ENCODE measurements around the gene NFATC1. TPM values are rescaled to one million over a fixed set of nuclear protein-coding genes. Genes with fewer than 3 reads are reported as not detected.
"Not testable (repeated sequence)": the region's sequence is repeated elsewhere in the genome, so short reads cannot be mapped to it uniquely, and the experiment has no call there.

The NFATC1 gene
- total RNA-seq, 5 donors from 2014 or later (not counting 1 experiment from before 2014, with no cell fraction given) = 58.1 to 108 (median 66.0) TPM

DNA sequence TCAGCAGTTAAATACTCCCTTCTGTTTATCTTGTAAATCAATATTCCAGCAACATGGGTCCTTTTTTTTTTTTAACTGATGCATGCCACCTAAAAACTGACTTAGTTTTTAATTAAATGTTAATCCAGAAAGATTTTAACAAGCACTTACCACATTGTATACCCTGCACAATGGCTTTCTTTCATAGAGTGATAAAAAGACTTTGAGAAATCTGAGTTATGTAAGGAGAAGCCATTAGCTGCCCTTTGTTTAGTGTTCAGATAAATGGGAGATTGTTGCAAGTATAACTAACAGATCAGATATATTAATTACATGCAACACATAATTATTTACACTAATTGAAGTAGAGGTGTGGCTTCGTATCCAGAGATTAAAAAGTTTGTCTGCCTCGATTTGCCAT, 22.7 kb upstream of the NFATC1 start:
- H3K27ac Mint-ChIP-seq = no peak overlapping the region
- POLR2A ChIA-PET = no interaction called here
- no peaks in the 10 kb centered on the region for H3K9me3 ChIP-seq
- peaks cover 27 to 31% (median 30%) of the 10 kb centered on the region in 3 donors for H3K4me1 Mint-ChIP-seq
- CTCF ChIA-PET = interaction anchor here in 1 of 2 donors (0.7 kb wide), 1 partner anchor 265 kb away, joined by 4 read pairs; no protein-coding TSS in a partner anchor
- H3K4me1 ChIP-seq (ENCODE audit: control insufficient read depth in 1 of 2, extremely low read depth in 1 of 2, insufficient read depth in 2 of 2, low read length in 2 of 2) = peaks cover 5 to 22% of the 10 kb centered on the region in 2 experiments
- DNase-seq = no peak
- no peaks in the 10 kb centered on the region for H3K27me3 Mint-ChIP-seq
- no peak overlapping the region for H3K27ac ChIP-seq (ENCODE audit: low read length)
- peaks cover 5 to 27% of the 10 kb centered on the region in 2 donors for H3K36me3 ChIP-seq (ENCODE audit: control insufficient read depth in 2 of 2, extremely low read depth in 1 of 2, insufficient read depth in 1 of 2, low read length in 1 of 2)
- H3K9me3 Mint-ChIP-seq = no peaks in the 10 kb centered on the region
- H3K4me3 Mint-ChIP-seq = no peak overlapping the region
- H3K27me3 ChIP-seq (replicated peaks in 1 of 2; ENCODE audit: control insufficient read depth in 2 of 2, extremely low read depth in 1 of 2, insufficient read depth in 2 of 2, low read length in 1 of 2) = no peaks in the 10 kb centered on the region
- H3K36me3 Mint-ChIP-seq = peaks cover 20% of the 10 kb centered on the region
- no CpG with 5 or more reads among the region's 2 CpGs for WGBS (ENCODE audit: insufficient coverage)
- no peak overlapping the region for H3K4me3 ChIP-seq (ENCODE audit: control insufficient read depth in 1 of 2, extremely low read depth in 1 of 2, low read length in 1 of 2)
- ATAC-seq (replicated peaks in 1 of 4) = no peak

DNA sequence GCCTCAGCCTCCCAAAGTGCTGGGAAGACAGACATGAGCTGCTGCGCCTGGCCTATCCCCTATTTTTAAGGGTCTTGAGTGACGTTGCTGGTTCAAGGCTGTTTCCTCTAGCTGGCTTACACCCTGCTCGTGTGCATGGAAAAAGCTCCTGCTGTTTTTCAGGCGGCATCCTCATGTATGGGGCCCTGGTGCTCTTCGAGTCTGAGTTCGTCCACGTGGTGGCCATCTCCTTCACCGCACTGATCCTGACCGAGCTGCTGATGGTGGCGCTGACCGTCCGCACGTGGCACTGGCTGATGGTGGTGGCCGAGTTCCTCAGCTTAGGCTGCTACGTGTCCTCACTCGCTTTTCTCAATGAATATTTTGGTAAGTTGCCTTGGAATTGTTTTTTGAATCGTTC, 22.0 kb upstream of the NFATC1 start:
- H3K4me3 ChIP-seq (ENCODE audit: control insufficient read depth in 1 of 2, extremely low read depth in 1 of 2, low read length in 1 of 2) = no peak overlapping the region
- H3K36me3 ChIP-seq (ENCODE audit: control insufficient read depth in 2 of 2, extremely low read depth in 1 of 2, insufficient read depth in 1 of 2, low read length in 1 of 2) = peaks cover 5 to 29% of the 10 kb centered on the region in 2 donors
- no peaks in the 10 kb centered on the region for H3K9me3 ChIP-seq
- no peaks in the 10 kb centered on the region for H3K27me3 ChIP-seq (replicated peaks in 1 of 2; ENCODE audit: control insufficient read depth in 2 of 2, extremely low read depth in 1 of 2, insufficient read depth in 2 of 2, low read length in 1 of 2)
- no peak overlapping the region for H3K27ac ChIP-seq (ENCODE audit: low read length)
- DNase-seq = no peak
- 95% methylated on average over 17 of the region's 17 CpGs for WGBS (ENCODE audit: insufficient coverage)
- POLR2A ChIA-PET = no interaction called here
- CTCF ChIA-PET = interaction anchor here in 1 of 2 donors (0.7 kb wide), 2 partner anchors 8 to 797 kb away, joined by 4 read pairs; no protein-coding TSS in a partner anchor
- H3K4me1 ChIP-seq (ENCODE audit: control insufficient read depth in 1 of 2, extremely low read depth in 1 of 2, insufficient read depth in 2 of 2, low read length in 2 of 2) = peaks cover 5 to 15% of the 10 kb centered on the region in 2 experiments
- Mint-ChIP-seq H3K27me3 (no peaks in the 10 kb centered on the region), H3K4me3 (no peak overlapping the region), H3K36me3 (peaks cover 23% of the 10 kb centered on the region), H3K9me3 (no peaks in the 10 kb centered on the region), H3K27ac (no peak overlapping the region), H3K4me1 (peaks cover 20 to 25% (median 23%) of the 10 kb centered on the region in 3 donors)
- ATAC-seq (replicated peaks in 1 of 4) = no peak

DNA sequence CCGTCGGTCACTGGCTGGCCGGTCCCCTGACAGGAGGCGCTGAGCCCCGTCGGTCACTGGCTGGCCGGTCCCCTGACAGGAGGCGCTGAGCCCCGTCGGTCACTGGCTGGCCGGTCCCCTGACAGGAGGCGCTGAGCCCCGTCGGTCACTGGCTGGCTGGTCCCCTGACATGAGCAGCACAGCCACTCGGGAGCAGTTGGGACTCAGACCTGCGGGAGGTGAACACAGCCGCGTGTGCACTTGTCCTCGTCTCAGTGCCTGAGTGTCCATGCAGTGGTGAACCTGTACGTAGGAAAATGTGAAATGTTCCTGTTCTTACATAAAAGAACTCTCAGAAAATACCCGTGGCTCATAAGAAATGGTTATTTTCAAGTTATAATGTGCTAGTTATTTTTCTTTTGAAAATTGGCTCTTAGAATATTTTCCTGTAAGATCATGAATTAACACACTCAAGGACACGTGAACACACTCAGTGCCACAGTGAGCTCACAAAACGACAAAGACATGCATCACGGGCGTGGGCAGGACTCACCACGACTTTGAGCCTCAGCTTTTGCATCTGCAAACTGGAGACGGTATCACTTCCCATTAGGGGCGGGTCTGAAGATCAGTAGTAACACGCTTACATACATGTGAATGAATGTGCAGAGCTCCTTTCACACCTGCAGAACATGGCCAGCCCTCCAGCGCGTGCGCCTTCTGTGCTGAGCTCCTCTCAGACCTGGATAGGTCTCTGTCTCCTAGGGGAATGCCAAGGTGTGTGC, 21.1 kb upstream of the NFATC1 start:
- Mint-ChIP-seq H3K27ac (no peak overlapping the region), H3K4me3 (no peak overlapping the region), H3K36me3 (peaks cover 25% of the 10 kb centered on the region), H3K4me1 (peaks cover 24 to 28% (median 25%) of the 10 kb centered on the region in 3 donors), H3K9me3 (no peaks in the 10 kb centered on the region), H3K27me3 (no peaks in the 10 kb centered on the region)
- no peak for ATAC-seq (replicated peaks in 1 of 4)
- Histone ChIP-seq H3K36me3 (ENCODE audit: control insufficient read depth in 2 of 2, extremely low read depth in 1 of 2, insufficient read depth in 1 of 2, low read length in 1 of 2) (peaks cover 10 to 29% of the 10 kb centered on the region in 2 donors), H3K4me1 (ENCODE audit: control insufficient read depth in 1 of 2, extremely low read depth in 1 of 2, insufficient read depth in 2 of 2, low read length in 2 of 2) (peaks cover 5 to 20% of the 10 kb centered on the region in 2 experiments), H3K27ac (ENCODE audit: low read length) (no peak overlapping the region), H3K9me3 (no peaks in the 10 kb centered on the region), H3K27me3 (replicated peaks in 1 of 2; ENCODE audit: control insufficient read depth in 2 of 2, extremely low read depth in 1 of 2, insufficient read depth in 2 of 2, low read length in 1 of 2) (no peaks in the 10 kb centered on the region), H3K4me3 (ENCODE audit: control insufficient read depth in 1 of 2, extremely low read depth in 1 of 2, low read length in 1 of 2) (no peak overlapping the region)
- POLR2A ChIA-PET = interaction anchor here in 1 of 2 donors (0.5 kb wide), 1 partner anchor 43 kb away, joined by 3 read pairs; no protein-coding TSS in a partner anchor
- no peak for DNase-seq
- CTCF ChIA-PET = no interaction called here
- 79% methylated on average over 18 of the region's 32 CpGs for WGBS (ENCODE audit: insufficient coverage)

DNA sequence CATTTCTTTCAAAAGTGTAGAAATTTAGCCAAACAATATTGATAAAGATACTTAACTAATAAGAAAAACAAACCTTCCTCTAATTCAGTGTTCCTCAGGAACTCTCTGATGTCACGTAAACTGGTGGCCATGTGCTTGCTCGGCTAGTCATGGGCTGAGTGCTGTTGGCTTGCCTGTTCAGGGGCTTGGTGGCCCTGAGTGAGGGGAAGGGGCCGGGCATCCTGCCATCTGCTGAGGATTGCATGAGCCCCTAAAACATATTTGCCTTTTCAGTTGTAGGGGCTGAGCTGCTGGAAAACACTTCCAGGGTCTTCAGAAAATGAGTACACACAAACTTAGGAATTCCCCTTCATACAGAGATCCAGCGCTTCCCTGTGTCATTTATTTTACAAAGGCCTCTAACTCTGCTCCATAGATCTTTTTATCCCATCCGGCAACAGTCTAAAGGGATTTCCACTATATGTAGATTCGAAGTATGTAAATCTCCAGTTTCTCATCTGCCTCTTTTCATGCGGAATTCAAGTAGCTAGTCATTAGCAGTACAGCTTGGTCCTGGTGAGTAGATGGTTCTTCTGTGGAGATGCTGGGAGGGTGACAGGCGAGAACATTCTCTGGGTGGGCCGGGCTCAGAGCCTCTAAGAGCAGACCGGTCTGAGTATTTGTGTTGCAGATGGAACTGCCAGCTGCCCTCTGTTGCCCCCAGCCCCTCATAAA, 20.1 kb upstream of the NFATC1 start:
- WGBS (ENCODE audit: insufficient coverage) = 100% methylated on average over 5 of the region's 10 CpGs
- no peak for ATAC-seq (replicated peaks in 1 of 4)
- Mint-ChIP-seq H3K27ac (no peak overlapping the region), H3K27me3 (no peaks in the 10 kb centered on the region), H3K9me3 (no peaks in the 10 kb centered on the region), H3K36me3 (peaks cover 25% of the 10 kb centered on the region), H3K4me1 (peaks cover 18 to 23% (median 21%) of the 10 kb centered on the region in 3 donors), H3K4me3 (no peak overlapping the region)
- Histone ChIP-seq H3K4me1 (ENCODE audit: control insufficient read depth in 1 of 2, extremely low read depth in 1 of 2, insufficient read depth in 2 of 2, low read length in 2 of 2) (peaks cover 5 to 21% of the 10 kb centered on the region in 2 experiments), H3K27ac (ENCODE audit: low read length) (no peak overlapping the region), H3K36me3 (ENCODE audit: control insufficient read depth in 2 of 2, extremely low read depth in 1 of 2, insufficient read depth in 1 of 2, low read length in 1 of 2) (peaks cover 10 to 29% of the 10 kb centered on the region in 2 donors), H3K9me3 (no peaks in the 10 kb centered on the region), H3K4me3 (ENCODE audit: control insufficient read depth in 1 of 2, extremely low read depth in 1 of 2, low read length in 1 of 2) (no peak overlapping the region), H3K27me3 (replicated peaks in 1 of 2; ENCODE audit: control insufficient read depth in 2 of 2, extremely low read depth in 1 of 2, insufficient read depth in 2 of 2, low read length in 1 of 2) (no peaks in the 10 kb centered on the region)
- POLR2A ChIA-PET = interaction anchor here in 1 of 2 donors (0.5 kb wide), 2 partner anchors 44 to 148 kb away, joined by 3 to 5 read pairs; no protein-coding TSS in a partner anchor
- DNase-seq = no peak
- CTCF ChIA-PET = interaction anchor here (1.0 to 1.1 kb wide), 2 partner anchors 154 to 155 kb away, joined by 3 to 5 read pairs; no protein-coding TSS in a partner anchor

DNA sequence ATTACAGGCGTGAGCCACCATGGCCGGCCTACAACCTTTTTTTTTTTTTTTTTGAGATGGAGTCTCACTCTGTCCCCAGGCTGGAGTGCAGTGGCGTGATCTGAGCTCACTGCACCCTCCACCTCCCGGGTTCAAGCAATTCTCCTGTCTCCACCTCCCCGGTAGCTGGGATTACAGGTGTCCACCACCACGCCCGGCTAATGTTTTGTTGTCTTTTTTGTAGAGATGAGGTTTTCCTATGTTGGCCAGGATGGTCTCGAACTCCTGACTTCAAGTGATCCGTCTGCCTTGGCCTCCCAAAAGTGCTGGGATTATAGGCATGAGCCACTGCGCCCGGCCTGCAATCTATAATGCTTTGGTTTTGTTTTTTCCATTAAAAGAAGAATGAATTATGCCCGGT, 19.1 kb upstream of the NFATC1 start:
- ATAC-seq (replicated peaks in 1 of 4); H3K4me3 ChIP-seq (ENCODE audit: control insufficient read depth in 1 of 2, extremely low read depth in 1 of 2, low read length in 1 of 2); H3K4me3 Mint-ChIP-seq; H3K9me3 ChIP-seq; H3K9me3 Mint-ChIP-seq; H3K27ac ChIP-seq (ENCODE audit: low read length); H3K27me3 Mint-ChIP-seq; DNase-seq; H3K27me3 ChIP-seq (replicated peaks in 1 of 2; ENCODE audit: control insufficient read depth in 2 of 2, extremely low read depth in 1 of 2, insufficient read depth in 2 of 2, low read length in 1 of 2); H3K27ac Mint-ChIP-seq: not testable (repeated sequence)
- WGBS (ENCODE audit: insufficient coverage) = 89% methylated on average over 4 of the region's 12 CpGs
- Mint-ChIP-seq H3K36me3 (peaks cover 22% of the 10 kb centered on the region), H3K4me1 (peaks cover 9 to 12% (median 10%) of the 10 kb centered on the region in 3 donors)
- CTCF ChIA-PET = interaction anchor here (0.6 to 1.1 kb wide), 7 partner anchors 141 to 277 kb away, joined by 3 to 6 read pairs (median 3); no protein-coding TSS in a partner anchor
- Histone ChIP-seq H3K36me3 (ENCODE audit: control insufficient read depth in 2 of 2, extremely low read depth in 1 of 2, insufficient read depth in 1 of 2, low read length in 1 of 2) (peaks cover 10 to 29% of the 10 kb centered on the region in 2 donors), H3K4me1 (ENCODE audit: control insufficient read depth in 1 of 2, extremely low read depth in 1 of 2, insufficient read depth in 2 of 2, low read length in 2 of 2) (peaks cover 0 to 17% of the 10 kb centered on the region in 2 experiments)
- POLR2A ChIA-PET = interaction anchor here in 1 of 2 donors (0.6 kb wide), 1 partner anchor 162 kb away, joined by 12 read pairs; no protein-coding TSS in a partner anchor
